HG02588 (cell line): ENCODE measurements around the gene DYRK4.
"Not testable (repeated sequence)": the region's sequence is repeated elsewhere in the genome, so short reads cannot be mapped to it uniquely, and the experiment has no call there.

Experiments used
- ATAC-seq: cut with Tn5 transposase; IDR thresholded peaks from one replicate; pipeline ENCODE4 v1.9.1; 2021; ENCODE audit warnings: mild to moderate bottlenecking, moderate library complexity; ENCODE audit not compliant: unreplicated experiment

Gene DYRK4

GRCh38 chr12:4562034-4562657, at the start of gene DYRK4:
DYRK4 (plus strand) TSS chr12:4562208; CDS start chr12:4562246, 38 bp downstream.
- no peak for ATAC-seq

DNA sequence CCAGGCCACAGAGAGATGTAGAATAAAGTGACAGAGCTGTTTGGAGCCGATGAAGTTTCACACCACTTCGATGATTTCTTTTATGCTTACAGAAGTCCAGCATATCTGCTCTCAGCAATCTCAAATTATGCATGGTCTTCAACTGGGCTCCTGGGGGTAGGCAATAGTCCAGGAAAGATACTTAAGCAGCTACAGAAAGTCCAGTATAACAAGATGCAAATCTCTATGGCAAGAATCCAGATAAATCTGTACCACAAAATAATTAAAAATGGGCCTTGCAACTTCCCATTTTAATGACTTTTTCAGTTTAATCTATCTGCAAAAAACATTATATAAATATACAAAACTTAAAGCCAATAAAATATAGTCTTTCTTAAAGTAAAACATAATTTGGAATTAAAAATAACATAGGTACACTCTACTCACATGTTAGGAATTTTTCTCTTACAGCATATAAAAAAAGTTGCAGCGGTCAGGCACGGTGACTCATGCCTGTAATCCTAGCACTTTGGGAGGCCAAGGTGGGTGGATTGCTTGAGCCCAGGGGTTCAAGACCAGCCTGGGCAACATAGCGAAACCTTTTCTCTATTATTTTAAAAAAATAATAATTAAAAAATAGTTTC, 43.8 kb upstream of the DYRK4 start:
- ATAC-seq: no peak

GRCh38 chr12:4523443-4523842, 38.6 kb upstream of the DYRK4 start:
- ATAC-seq: not testable (repeated sequence)

GRCh38 chr12:4526923-4527546, 35.0 kb upstream of the DYRK4 start:
- ATAC-seq: no peak

DNA sequence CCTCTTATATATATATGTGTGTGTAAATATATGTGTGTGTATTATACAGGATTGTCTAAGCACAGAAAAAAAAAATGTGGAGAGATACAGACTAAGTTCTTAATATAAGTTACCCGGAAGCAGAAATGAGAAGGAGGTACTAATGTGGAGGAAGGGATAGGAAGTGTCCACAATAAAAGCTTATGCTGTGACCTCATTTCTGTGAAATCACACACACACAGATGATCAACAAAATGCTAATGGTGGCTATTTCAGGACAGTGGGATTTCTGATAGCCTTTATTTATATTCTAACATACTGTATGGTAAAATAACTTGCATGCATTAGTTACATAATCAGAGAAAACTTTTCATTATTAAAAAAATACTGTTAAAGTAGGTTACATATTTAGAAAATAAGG, 31.8 kb upstream of the DYRK4 start:
- no peak for ATAC-seq

DNA sequence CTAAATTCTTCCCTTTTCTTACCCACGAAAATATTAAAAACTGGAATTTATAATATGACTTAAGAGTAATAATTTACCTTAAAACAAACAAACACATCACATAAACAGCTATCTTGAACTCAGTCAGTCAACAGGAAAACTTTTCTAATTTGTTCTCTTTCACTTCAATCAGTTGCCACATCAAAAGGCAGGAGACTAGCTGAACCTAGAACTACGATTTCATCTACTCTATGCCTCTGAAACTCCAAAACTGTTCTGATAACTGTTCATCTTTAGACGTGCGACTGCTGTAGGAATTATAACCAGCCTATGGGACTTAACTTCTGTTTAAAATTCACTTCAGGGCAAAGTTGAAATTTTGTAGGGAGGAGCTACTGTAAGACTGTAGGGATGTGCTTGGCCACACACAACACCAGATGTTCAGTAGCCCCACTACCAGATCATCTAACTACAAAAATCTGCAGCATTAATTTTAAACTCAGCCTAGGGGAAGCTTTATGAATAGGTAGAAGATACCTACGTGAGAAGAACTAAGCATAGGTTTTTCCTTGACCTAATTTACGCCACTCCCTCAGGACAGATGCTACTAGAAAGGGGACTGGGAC, 30.9 kb upstream of the DYRK4 start:
- ATAC-seq: no peak

DNA sequence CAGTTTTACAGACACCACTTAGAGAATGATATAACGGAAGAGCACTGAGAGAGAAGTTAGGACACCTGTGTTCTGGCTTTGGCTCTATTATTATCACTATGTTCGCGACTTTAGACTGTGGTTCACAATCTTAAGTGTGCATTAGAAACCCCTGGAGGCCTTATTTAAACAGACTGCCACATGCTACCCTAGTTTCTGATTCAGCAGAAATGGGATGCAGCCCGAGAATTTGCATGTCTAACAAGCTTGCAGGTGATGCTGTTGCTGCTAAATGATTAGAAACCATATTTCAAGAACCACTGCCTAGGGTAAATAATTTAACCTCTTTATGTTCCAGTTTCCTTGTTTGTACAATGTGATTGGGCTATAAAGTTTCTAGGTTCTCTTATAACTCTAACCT, 26.9 kb upstream of the DYRK4 start:
- peak; percentile 32 for ATAC-seq

GRCh38 chr12:4535871-4536270, 26.1 kb upstream of the DYRK4 start:
- no peak for ATAC-seq

GRCh38 chr12:4538207-4539160, 23.5 kb upstream of the DYRK4 start, which contains the start of gene RAD51AP1:
RAD51AP1 (plus strand) TSS chr12:4538890; CDS start chr12:4538940, 50 bp downstream.
- peak; percentile 89 for ATAC-seq

GRCh38 chr12:4539167-4539870, 22.7 kb upstream of the DYRK4 start:
- no peak for ATAC-seq

DNA sequence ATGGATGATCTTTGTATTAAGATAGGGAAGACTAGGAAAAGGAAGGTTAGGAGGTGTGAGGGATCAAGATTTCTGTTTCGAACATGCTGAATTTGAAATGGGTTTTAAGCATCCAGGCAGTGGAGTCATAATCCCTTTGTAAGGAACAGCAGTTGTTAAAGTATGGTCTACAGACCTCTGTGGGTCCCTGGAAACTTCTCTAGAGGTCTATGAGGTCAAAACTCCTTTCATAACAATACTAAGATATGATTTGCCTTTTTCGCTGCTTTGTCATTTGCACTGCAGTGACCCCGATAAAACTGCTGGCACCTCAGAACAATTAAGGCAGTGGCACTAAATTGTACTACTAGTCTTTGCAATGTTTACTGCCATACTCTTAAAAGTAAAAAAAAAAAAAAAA, 21.8 kb upstream of the DYRK4 start:
- ATAC-seq: no peak

DNA sequence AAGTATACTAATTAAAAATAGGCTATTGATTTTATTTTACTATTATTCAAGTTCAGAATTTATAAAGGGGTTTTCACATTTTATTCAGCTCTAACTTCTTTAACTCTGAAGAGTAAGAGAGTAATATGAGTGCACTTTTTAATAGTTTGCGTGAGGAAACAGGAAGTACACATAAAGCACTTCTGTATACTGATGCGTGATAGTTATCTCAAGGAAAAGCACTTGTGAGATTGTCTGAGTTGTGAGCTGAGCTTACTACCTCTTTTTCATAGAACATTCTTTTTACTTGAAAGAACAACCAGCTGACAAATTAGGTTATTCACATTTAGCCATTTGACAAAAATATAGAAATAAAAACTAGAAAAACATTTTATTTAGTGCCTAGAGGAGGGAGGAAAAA, 21.4 kb upstream of the DYRK4 start:
- no peak for ATAC-seq

DNA sequence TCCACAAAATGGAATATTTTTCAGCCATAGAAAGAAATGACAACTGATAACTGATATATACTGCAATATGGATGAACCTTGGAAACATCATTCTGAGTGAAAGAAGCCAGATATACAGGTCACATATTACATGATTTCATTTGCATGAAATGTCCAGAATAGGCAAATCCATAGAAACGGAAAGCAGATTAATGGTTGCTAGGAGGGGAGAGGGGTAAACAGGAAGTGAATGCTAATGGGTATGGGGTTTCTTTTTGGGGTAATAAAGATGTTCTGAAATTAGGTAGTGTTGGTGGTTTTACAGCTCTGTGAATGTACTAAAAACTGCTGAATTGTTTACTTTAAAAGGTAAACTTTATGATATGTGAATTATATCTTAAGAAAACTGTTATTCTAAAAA, 16.8 kb upstream of the DYRK4 start:
- no peak for ATAC-seq

DNA sequence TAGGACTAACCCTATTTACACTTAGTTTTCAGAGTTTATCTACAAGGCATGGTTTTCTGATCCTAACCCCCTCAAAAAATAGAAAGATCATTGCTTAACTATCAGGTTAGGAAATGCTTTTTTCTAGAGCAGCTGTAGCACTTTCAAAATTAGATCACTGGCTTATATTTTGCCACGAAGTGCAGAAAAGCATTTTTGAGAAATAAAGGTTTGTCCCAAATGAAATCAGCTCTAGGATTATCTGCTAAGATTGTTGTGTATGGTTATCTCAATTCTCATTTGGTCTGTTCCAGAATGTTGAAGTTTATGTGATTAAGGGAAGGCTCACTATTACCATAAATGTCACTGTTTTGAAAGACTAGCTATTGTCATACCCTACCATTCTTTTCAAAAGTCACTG, 9.8 kb upstream of the DYRK4 start:
- no peak for ATAC-seq

GRCh38 chr12:4553943-4554342, 8.1 kb upstream of the DYRK4 start:
- no peak for ATAC-seq

- no peak for ATAC-seq
Observed at GRCh38 chr12:4555804-4556203, 6.2 kb upstream of the DYRK4 start.

DNA sequence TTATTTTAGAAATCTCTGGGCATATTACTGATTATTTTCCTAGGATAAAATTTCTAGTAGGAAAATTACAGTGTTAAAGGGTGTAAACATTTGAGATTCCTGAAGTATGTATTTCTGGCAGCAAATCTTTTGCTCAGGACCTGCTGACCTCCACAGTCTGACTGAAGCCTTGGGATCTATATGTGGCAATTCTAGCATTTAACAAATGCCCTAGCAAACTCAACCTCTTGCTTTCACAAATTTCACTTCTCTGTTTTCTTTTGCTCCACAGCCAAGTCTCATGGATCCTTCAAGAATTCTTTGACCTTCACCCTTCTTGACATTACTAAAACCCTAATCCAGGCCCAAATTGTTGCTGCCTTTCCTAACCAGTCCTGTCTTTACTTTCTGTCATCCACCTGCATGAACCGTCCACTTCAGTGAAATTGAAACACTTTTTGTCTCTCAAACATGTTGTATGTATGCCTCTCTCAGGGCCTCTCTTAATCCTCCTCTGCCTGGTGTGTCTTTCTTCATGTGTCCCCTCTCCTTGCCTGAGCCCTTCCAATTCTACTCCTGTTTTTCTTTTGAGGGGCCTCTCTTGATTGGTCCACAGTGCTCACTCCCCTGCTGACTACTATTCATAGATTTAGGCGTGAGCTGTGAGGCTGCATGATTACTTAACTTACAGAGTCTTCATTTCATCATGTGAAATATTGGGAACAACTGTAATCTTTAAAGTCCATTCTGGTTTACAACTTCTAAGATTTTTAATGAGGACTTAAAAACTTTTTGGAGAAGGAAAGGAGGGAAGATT, 5.1 kb upstream of the DYRK4 start:
- no peak for ATAC-seq

- no peak for ATAC-seq
Observed at GRCh38 chr12:4557586-4557985, 4.4 kb upstream of the DYRK4 start.

GRCh38 chr12:4558171-4558570, 3.8 kb upstream of the DYRK4 start:
- no peak for ATAC-seq
